ENCODE measurements around the gene SLC39A11. TPM values are rescaled to one million over a fixed set of nuclear protein-coding genes. Genes with fewer than 3 reads are reported as not detected.

SLC39A11 gene
- total RNA-seq, 1 donor from 2014 or later = 5.5 TPM

DNA sequence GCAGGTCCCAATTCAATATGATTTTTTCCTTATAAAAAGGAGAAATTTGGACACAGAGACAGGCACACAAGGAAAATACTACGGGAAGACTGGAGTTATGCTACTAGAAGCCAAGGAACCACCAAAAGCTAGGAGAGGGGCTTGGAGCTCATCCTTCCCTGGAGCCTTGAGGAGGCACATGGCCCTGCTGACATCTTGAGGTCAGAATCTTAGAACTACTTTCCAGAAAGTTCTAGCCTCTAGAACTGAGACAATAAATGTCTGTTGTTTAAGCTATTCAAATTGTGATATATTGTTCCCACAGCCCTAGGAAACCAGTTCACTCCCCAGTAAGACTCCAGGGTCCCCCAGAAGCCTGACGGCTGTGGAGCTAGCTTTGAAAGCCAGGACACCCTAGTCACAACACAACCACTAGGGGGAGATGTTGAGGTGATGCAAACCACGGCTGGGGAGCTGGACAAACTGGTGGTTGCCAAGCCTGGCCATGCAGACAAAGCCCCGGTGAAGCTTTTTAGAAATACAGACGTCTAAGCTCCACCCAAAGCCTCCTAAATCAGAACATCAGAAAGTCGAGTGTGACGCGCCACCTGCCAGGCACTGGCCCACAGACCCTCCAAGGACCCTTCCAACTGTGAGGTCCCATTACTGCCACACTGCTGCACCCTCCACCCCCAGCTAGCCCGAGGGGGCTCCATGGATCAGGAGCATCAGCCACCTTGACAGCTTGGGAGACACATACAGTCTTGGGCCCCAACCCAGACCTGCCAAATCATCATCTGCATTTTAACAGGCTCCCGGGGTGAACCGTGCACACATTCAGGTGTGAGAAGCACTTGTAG, 106.4 kb downstream of the SLC39A11 start:
- H3K27ac Mint-ChIP-seq = no peak overlapping the region

DNA sequence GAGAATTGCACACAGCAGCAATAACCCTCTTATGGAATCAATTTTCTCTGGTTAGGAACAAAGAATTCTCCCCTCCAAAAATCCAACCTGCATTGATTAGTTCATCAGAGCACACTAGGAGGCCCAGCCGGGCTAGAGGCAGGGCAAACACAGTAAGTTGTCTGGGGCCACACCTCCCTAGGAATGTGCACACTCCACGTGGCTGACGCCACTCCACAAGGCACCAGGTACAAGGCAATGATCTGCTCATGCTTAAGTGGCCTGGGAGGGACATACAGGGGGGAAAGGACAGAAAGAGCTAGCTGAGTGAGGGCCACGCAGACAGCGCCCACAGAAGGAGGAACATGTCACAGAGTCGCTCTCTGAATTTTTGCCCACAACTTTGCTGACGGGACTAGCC, 107.6 kb downstream of the SLC39A11 start:
- no peaks in the 10 kb centered on the region for H3F3A ChIP-seq (ENCODE audit: low read depth)
- Mint-ChIP-seq H3K27me3 (ENCODE audit: insufficient read depth, low read depth) (peaks cover 2% of the 10 kb centered on the region), H3K4me1 (peaks cover 3% of the 10 kb centered on the region), H3K27ac (no peak overlapping the region), H3K4me3 (no peak overlapping the region), H3K36me3 (no peaks in the 10 kb centered on the region), H3K9me3 (no peaks in the 10 kb centered on the region)
- no peak for DNase-seq (ENCODE audit: low spot score)
- no peaks in the 10 kb centered on the region for H3K79me2 ChIP-seq (ENCODE audit: low read depth)
- H3K9ac ChIP-seq = no peak overlapping the region
- peaks cover 3% of the 10 kb centered on the region for H3K4me1 ChIP-seq
- no peak overlapping the region for H3K4me2 ChIP-seq
- H2AFZ ChIP-seq (replicated peaks) = no peak overlapping the region
- H3K36me3 ChIP-seq = no peaks in the 10 kb centered on the region
- H3K9me3 ChIP-seq (ENCODE audit: low read depth) = no peaks in the 10 kb centered on the region
- no peaks in the 10 kb centered on the region for H4K20me1 ChIP-seq (ENCODE audit: low read depth)
- no peak overlapping the region for H3K27ac ChIP-seq
- no peaks in the 10 kb centered on the region for H3K27me3 ChIP-seq
- no peak overlapping the region for H3K4me3 ChIP-seq
- TF ChIP-seq EZH2phosphoT487 (IDR thresholded peaks at IDR 0.05) (no peak), EZH2 (IDR thresholded peaks at IDR 0.05) (no peak)
- TF ChIP-seq, protein P1, sequence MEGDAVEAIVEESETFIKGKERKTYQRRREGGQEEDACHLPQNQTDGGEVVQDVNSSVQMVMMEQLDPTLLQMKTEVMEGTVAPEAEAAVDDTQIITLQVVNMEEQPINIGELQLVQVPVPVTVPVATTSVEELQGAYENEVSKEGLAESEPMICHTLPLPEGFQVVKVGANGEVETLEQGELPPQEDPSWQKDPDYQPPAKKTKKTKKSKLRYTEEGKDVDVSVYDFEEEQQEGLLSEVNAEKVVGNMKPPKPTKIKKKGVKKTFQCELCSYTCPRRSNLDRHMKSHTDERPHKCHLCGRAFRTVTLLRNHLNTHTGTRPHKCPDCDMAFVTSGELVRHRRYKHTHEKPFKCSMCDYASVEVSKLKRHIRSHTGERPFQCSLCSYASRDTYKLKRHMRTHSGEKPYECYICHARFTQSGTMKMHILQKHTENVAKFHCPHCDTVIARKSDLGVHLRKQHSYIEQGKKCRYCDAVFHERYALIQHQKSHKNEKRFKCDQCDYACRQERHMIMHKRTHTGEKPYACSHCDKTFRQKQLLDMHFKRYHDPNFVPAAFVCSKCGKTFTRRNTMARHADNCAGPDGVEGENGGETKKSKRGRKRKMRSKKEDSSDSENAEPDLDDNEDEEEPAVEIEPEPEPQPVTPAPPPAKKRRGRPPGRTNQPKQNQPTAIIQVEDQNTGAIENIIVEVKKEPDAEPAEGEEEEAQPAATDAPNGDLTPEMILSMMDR (IDR thresholded peaks at IDR 0.05) = no peak

More for the DNA sequence above, 106.4 kb downstream of the SLC39A11 start:
- H3K36me3 Mint-ChIP-seq = no peaks in the 10 kb centered on the region
- peaks cover 3% of the 10 kb centered on the region for H3K4me1 ChIP-seq
- H3K9ac ChIP-seq = no peak overlapping the region
- no peak overlapping the region for H3K4me3 Mint-ChIP-seq
- H4K20me1 ChIP-seq (ENCODE audit: low read depth) = no peaks in the 10 kb centered on the region
- H3K27me3 Mint-ChIP-seq (ENCODE audit: insufficient read depth, low read depth) = peaks cover 2% of the 10 kb centered on the region
- TF ChIP-seq EZH2 (IDR thresholded peaks at IDR 0.05) (no peak), EZH2phosphoT487 (IDR thresholded peaks at IDR 0.05) (no peak)
- TF ChIP-seq, protein P1 (IDR thresholded peaks at IDR 0.05) = peak; percentile 91
- peak; percentile 88 for DNase-seq (ENCODE audit: low spot score)
- H3K27ac ChIP-seq = no peak overlapping the region
- peaks cover 3% of the 10 kb centered on the region for H3K4me1 Mint-ChIP-seq
- H3K36me3 ChIP-seq = no peaks in the 10 kb centered on the region
- H3K79me2 ChIP-seq (ENCODE audit: low read depth) = no peaks in the 10 kb centered on the region
- H3K27me3 ChIP-seq = no peaks in the 10 kb centered on the region
- H3K9me3 Mint-ChIP-seq = no peaks in the 10 kb centered on the region
- H3F3A ChIP-seq (ENCODE audit: low read depth) = no peaks in the 10 kb centered on the region
- peak overlapping the region; percentile 75 for H2AFZ ChIP-seq (replicated peaks)
- no peak overlapping the region for H3K4me2 ChIP-seq
- no peaks in the 10 kb centered on the region for H3K9me3 ChIP-seq (ENCODE audit: low read depth)
- H3K4me3 ChIP-seq = no peak overlapping the region

DNA sequence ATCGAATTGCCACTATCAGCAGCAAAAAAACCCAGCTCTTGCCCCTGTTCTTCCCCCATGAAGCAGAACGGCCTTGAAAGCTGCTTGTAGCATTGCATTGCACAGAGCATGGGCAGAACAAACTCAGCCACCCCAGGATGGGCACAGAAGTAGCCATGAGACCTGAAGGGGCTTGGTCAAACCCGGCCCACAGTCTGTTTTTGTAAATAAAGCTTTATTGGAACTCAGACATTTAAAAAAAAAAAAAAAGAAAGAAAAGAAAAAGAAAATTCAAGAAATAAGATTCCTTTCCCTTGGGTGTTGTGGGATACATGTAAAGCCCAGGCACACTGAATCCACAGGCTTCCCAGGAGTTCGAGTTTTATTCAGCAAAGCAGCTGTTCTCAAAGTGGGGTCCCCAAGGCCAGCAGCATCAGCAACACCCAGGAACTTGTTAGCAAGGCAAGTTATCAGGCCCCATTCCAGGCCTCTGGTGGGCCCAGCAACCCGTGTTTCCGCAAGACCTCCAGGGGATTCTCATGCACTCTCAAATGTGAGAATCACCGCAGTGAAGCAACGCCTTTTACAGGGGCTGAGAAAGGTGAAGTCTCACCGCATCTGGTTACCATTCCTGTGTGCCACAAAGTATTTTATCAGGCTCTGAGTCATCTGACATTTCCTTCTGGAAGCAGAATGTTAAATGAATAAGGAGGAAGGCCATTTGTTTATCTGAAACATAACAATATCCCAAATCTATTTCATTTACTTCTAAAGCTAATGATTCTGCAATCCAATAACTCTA, 108.2 kb downstream of the SLC39A11 start:
- Histone ChIP-seq H3K9ac (no peak overlapping the region), H3K79me2 (ENCODE audit: low read depth) (no peaks in the 10 kb centered on the region), H2AFZ (replicated peaks) (no peak overlapping the region), H3K4me2 (no peak overlapping the region), H4K20me1 (ENCODE audit: low read depth) (no peaks in the 10 kb centered on the region), H3K4me3 (no peak overlapping the region), H3K9me3 (ENCODE audit: low read depth) (no peaks in the 10 kb centered on the region), H3K4me1 (peaks cover 3% of the 10 kb centered on the region), H3F3A (ENCODE audit: low read depth) (no peaks in the 10 kb centered on the region), H3K36me3 (no peaks in the 10 kb centered on the region), H3K27ac (no peak overlapping the region), H3K27me3 (no peaks in the 10 kb centered on the region)
- TF ChIP-seq, protein P1 (IDR thresholded peaks at IDR 0.05) = no peak
- TF ChIP-seq EZH2phosphoT487 (IDR thresholded peaks at IDR 0.05) (no peak), EZH2 (IDR thresholded peaks at IDR 0.05) (no peak)
- Mint-ChIP-seq H3K36me3 (no peaks in the 10 kb centered on the region), H3K4me3 (no peak overlapping the region), H3K27ac (no peak overlapping the region), H3K27me3 (ENCODE audit: insufficient read depth, low read depth) (peaks cover 2% of the 10 kb centered on the region), H3K9me3 (no peaks in the 10 kb centered on the region), H3K4me1 (peaks cover 3% of the 10 kb centered on the region)
- DNase-seq (ENCODE audit: low spot score) = no peak
